GM06990 (cell line): Measurements from ENCODE around the gene SH3GL1.

Experiments used
- DNase-seq: peaks from one replicate; pipeline ENCODE4 v3.0.0-alpha.2; 2011; ENCODE audit not compliant: insufficient read length; ENCODE audit errors: extremely low read depth
- H3K27me3 ChIP-seq: replicated peaks from 2 replicates; pipeline ENCODE4 v1.6.0; 2011; ENCODE audit warnings: low read length; ENCODE audit not compliant: control insufficient read depth, insufficient read depth
- H3K36me3 ChIP-seq: 2 replicates; pipeline ENCODE4 v1.5.1; 2011; ENCODE audit warnings: low read length; ENCODE audit not compliant: control insufficient read depth, insufficient read depth
- H3K4me3 ChIP-seq: replicated peaks from 2 replicates; pipeline ENCODE4 v1.5.1; 2011; ENCODE audit warnings: low read depth, mild to moderate bottlenecking, control low read depth, low read length
- CTCF ChIP-seq: IDR thresholded peaks from 2 replicates; pipeline ENCODE4 v1.5.1; 2011; ENCODE audit warnings: low read length, control low read depth, mild to moderate bottlenecking, inconsistent platforms; ENCODE audit not compliant: insufficient read depth, poor library complexity, severe bottlenecking

SH3GL1 gene

GRCh38 chr19:4432918-4433506 lies 32.7 kb upstream of the SH3GL1 start:
- Histone ChIP-seq H3K4me3 (no peak overlapping the region), H3K36me3 (peaks cover 29% of the 10 kb centered on the region), H3K27me3 (no peaks in the 10 kb centered on the region)
- no peak for TF ChIP-seq CTCF
- no peak for DNase-seq

GRCh38 chr19:4431808-4432674 lies 31.7 kb upstream of the SH3GL1 start:
- DNase-seq: no peak
- Histone ChIP-seq H3K4me3 (no peak overlapping the region), H3K27me3 (no peaks in the 10 kb centered on the region), H3K36me3 (peaks cover 27% of the 10 kb centered on the region)
- no peak for TF ChIP-seq CTCF

GRCh38 chr19:4431296-4431695 lies 30.9 kb upstream of the SH3GL1 start:
- no peak for TF ChIP-seq CTCF
- Histone ChIP-seq H3K4me3 (no peak overlapping the region), H3K36me3 (peaks cover 24% of the 10 kb centered on the region), H3K27me3 (no peaks in the 10 kb centered on the region)
- DNase-seq: no peak

- DNase-seq: no peak
- no peak overlapping the region for H3K4me3 ChIP-seq
- TF ChIP-seq CTCF: no peak
- no peaks in the 10 kb centered on the region for H3K27me3 ChIP-seq
- peaks cover 24% of the 10 kb centered on the region for H3K36me3 ChIP-seq
Measured at GRCh38 chr19:4430760-4431159, 30.4 kb upstream of the SH3GL1 start.

- Histone ChIP-seq H3K27me3 (no peaks in the 10 kb centered on the region), H3K4me3 (no peak overlapping the region), H3K36me3 (peaks cover 29% of the 10 kb centered on the region)
- no peak for TF ChIP-seq CTCF
- DNase-seq: no peak
Measured at GRCh38 chr19:4429771-4430171, 29.4 kb upstream of the SH3GL1 start.
